BE2C (cell line): ENCODE results near the gene CARD19.
A peak's percentile ranks its signal among the peaks of the same experiment; 100 is the strongest.
"Not testable (repeated sequence)": the region's sequence is repeated elsewhere in the genome, so short reads cannot be mapped to it uniquely, and the experiment has no call there.

Experiments
- DNase-seq: peaks from one replicate; pipeline ENCODE4 v3.0.0-alpha.2; 2020
- H3K27me3 ChIP-seq: fragments of 250-450 bp; sonication (Bioruptor Pico); 2 replicates; pipeline ENCODE4 v1.5.1; 2020; ENCODE audit warnings: mild to moderate bottlenecking
- H3K36me3 ChIP-seq: fragments of 250-450 bp; sonication (Bioruptor Pico); 2 replicates; pipeline ENCODE4 v1.5.1; 2020; ENCODE audit warnings: mild to moderate bottlenecking
- H3K4me1 ChIP-seq: fragments of 250-450 bp; sonication (Bioruptor Pico); 2 replicates; pipeline ENCODE4 v1.5.1; 2020
- H3K4me3 ChIP-seq: 2 replicates; pipeline ENCODE4 v1.5.1; 2011; ENCODE audit warnings: low read depth, low read length
- H3K9me3 ChIP-seq: fragments of 250-450 bp; sonication (Bioruptor Pico); 2 replicates; pipeline ENCODE4 v1.5.1; 2020
- TF ChIP-seq, protein P1 (sequence below): IDR thresholded peaks from 2 replicates; pipeline ENCODE4 v1.5.1; 2012; ENCODE audit warnings: mild to moderate bottlenecking, low read depth, low read length

The CARD19 gene

DNA sequence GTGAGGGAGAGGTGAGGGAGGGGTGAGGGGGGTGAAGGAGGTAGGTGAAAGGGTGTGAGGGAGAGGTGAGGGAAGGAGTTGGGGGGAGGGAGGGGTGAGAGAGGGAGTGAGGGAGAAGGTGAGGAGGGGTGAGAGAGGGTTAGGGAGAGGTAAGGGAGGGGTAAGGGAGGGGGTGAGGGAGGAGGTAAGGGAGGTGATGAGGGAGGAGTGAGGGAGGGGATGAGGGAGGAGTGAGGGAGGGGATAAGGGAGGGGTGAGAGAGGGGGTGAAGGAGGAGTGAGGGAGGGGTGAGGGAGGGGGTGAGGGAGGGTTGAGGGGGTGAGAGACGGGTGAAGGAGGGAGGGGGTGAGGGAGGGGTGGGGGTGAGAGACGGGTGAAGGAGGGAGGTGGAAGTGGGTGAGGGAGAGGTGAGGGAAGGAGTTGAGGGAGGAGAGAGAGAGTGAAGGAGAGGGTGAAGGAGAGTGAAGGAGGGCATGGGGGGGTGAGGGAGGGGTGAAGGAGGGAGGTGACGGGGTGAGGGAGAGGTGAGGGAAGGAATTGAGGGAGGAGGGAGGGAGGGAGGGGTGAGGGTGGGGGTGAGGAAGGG lies 19.6 kb downstream of the CARD19 start:
- H3K9me3 ChIP-seq = no peaks in the 10 kb centered on the region

DNA sequence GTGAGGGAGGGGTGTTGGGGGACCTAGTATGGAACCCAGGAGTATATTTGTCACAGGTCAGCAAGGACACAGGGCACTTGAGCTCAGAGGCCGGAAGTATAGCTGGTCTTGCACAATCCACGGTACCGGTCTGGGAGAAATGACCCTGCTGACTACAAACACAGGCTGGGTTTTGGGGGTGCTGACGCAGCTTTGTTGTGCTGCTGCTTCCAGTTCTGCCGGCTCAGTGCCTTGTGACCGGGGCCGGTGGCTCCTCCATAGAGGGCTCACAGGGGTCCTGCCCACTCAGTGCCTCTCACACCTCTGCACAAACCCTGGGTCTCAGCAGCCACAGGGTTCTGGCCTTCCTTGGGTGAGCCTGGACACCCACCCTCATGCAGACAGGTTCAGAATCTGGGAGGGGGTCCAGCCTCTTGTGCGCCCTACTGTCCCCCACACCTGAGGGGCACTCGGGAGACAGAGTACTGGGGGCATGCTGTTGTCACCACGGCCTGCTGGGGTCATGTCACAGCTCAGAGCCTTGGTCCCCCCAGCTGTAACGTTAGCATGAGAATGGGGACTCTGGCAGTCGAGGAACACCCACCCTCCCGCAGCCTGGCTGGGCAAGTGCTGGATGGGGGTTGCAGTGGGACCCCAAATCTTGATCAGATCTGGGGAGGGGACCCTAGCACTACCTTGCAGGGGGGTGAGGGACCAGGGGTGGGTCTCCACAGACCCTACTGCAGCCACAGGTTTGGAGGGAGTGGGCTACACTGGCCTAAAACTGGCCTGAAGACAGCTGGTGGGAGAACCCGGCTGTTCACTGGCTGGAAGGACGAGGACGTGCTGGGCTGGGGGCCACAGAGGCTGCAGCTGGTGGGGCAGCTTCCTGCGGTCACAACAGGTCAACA lies 20.3 kb downstream of the CARD19 start:
- Histone ChIP-seq H3K9me3 (no peaks in the 10 kb centered on the region), H3K4me1 (peaks cover 17% of the 10 kb centered on the region), H3K4me3 (no peak overlapping the region), H3K27me3 (no peaks in the 10 kb centered on the region), H3K36me3 (no peaks in the 10 kb centered on the region; the same call in 1 of the 2 replicates)
- DNase-seq = peak; percentile 4
- TF ChIP-seq, protein P1, sequence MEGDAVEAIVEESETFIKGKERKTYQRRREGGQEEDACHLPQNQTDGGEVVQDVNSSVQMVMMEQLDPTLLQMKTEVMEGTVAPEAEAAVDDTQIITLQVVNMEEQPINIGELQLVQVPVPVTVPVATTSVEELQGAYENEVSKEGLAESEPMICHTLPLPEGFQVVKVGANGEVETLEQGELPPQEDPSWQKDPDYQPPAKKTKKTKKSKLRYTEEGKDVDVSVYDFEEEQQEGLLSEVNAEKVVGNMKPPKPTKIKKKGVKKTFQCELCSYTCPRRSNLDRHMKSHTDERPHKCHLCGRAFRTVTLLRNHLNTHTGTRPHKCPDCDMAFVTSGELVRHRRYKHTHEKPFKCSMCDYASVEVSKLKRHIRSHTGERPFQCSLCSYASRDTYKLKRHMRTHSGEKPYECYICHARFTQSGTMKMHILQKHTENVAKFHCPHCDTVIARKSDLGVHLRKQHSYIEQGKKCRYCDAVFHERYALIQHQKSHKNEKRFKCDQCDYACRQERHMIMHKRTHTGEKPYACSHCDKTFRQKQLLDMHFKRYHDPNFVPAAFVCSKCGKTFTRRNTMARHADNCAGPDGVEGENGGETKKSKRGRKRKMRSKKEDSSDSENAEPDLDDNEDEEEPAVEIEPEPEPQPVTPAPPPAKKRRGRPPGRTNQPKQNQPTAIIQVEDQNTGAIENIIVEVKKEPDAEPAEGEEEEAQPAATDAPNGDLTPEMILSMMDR = no peak

More for the DNA sequence above, 19.6 kb downstream of the CARD19 start:
- peaks cover 12% of the 10 kb centered on the region for H3K4me1 ChIP-seq
- TF ChIP-seq, protein P1 = no peak
- H3K36me3 ChIP-seq = no peaks in the 10 kb centered on the region
- no peak overlapping the region for H3K4me3 ChIP-seq
- peak; percentile 4 for DNase-seq
- no peaks in the 10 kb centered on the region for H3K27me3 ChIP-seq

DNA sequence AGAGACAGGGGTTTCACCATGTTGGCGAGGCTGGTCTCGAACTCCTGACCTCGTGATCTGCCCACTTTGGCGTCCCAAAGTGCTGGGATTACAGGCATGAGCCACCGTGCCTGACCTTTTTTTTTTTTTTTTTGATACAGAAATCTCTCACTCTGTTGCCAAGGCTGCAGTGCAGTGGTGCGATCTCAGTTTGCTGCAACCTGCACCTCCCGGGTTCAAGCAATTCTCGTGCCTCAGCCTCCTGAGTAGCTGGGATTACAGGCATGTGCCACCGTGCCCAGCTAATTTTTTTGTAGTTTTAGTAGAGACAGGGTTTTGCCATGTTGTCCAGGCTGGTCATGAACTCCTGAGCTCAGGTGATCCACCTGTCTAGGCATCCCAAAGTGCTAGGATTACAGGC lies 21.5 kb downstream of the CARD19 start:
- H3K4me1 ChIP-seq = peaks cover 18% of the 10 kb centered on the region
- not testable (repeated sequence) for H3K36me3 ChIP-seq, H3K9me3 ChIP-seq, H3K4me3 ChIP-seq, DNase-seq, H3K27me3 ChIP-seq

DNA sequence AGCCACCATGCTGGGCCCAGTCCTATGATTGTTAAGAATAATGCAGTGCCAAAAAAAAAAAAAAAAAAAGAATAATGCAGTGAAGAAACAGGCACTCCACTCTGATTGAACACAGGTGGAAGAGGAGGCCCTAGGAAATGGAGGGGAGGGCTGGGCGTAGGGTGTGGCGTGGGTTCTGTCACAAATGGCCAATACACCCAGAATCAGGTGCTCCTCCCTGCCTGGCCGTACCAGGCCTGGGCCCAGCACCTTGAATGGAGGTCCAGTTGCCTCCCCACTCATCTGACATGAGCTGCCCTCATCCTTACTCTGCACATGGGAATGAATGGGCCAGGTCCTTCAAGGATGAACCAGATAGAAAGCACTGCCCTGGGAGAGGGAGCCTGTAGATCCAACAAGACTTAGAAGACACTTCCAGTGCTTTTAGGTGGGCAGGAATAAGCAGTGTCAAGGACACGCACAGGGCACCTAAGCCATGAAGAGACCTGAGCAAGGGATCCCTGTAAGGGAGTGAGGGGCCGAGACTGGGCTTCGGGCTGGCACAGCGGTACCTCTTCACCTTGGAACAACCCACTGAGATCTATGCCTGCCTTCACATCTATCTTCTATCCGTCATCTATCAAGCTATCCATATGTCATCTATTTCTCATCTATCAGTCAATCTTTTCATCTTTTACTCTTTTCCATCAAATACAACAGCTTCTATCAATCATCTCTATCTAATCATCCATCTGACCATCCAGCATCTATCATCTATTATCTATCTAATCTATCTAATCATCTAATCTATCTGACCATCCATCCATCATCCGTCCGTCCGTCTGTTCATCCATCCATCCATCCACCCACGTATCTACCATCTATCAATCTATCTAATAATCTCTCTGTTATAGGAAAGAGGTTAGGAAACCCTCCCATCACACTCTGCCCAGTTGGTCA lies 22.2 kb downstream of the CARD19 start:
- DNase-seq = peak; percentile 3
- H3K27me3 ChIP-seq = no peaks in the 10 kb centered on the region
- H3K36me3 ChIP-seq = peaks cover 6% of the 10 kb centered on the region
- peaks cover 21% of the 10 kb centered on the region for H3K4me1 ChIP-seq
- TF ChIP-seq, protein P1 = no peak
- no peaks in the 10 kb centered on the region for H3K9me3 ChIP-seq
- no peak overlapping the region for H3K4me3 ChIP-seq

DNA sequence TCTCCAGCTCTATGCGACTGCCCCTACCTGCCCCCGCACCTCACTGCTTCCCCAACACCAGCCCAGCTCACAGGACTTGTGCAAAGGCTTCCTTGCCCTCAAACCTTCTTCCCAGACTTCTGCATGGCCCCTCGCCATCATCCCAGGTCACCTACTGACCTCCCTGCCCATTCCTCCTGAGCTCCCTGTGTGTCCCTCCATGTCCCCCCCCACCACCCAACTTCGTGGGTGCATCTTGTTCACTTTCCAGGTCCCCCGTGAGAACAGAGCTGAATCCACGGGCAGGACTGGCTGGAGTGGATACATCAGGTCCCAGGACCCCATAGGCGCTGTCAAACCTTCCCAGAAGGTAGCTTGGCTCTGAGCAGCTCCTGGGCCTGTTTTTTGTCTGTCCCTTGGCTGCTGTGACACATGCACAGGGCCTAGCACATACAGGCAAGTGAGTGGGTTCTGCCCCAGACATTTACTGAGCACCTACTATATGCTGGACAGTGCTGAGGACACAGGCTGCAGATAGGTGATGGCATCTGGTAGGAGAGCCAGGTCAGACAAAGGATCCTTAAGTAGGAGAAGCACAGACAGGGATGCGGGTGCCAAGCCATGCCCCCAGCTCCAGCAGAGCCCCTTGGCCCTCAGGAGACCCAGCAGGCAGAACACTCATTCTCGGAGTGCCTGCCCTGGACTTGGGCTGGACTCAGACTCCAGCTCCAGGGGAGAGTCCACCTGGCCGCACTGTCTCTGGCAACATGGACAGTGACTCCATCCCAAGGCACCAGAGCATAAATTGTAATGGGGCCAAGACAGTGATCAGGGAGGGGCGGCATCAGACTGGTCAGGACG lies 23.1 kb downstream of the CARD19 start:
- Histone ChIP-seq H3K4me3 (no peak overlapping the region), H3K4me1 (peaks cover 21% of the 10 kb centered on the region), H3K36me3 (peaks cover 13% of the 10 kb centered on the region), H3K27me3 (no peaks in the 10 kb centered on the region), H3K9me3 (no peaks in the 10 kb centered on the region)
- TF ChIP-seq, protein P1 = no peak
- DNase-seq = peak; percentile 4

DNA sequence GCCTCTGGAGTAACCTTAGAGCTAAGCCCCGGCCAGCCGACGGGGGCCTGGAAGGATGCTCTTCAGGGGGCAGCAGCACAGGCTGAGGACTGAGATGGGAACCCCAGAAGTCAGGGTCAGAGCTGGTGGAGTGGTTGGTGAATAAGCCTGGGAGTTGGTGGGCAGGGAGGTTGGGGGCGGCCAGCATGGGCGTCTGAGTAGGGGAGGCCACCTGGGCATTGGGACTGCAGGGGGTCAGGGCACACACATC lies 23.6 kb downstream of the CARD19 start:
- Histone ChIP-seq H3K4me3 (no peak overlapping the region), H3K27me3 (no peaks in the 10 kb centered on the region), H3K4me1 (peaks cover 21% of the 10 kb centered on the region), H3K9me3 (no peaks in the 10 kb centered on the region), H3K36me3 (peaks cover 14% of the 10 kb centered on the region)
- no peak for DNase-seq
- TF ChIP-seq, protein P1 = no peak
